HG02588 (cell line): ENCODE results near the gene SOCS1.

ENCODE experiments used
- ATAC-seq: cut with Tn5 transposase; IDR thresholded peaks from one replicate; pipeline ENCODE4 v1.9.1; 2021; ENCODE audit warnings: mild to moderate bottlenecking, moderate library complexity; ENCODE audit not compliant: unreplicated experiment

The SOCS1 gene

GRCh38 chr16:11263737-11264136, 7.7 kb upstream of the SOCS1 start:
- ATAC-seq, result no peak

- ATAC-seq, result no peak
These were observed 6.9 kb upstream of the SOCS1 start for GRCh38 chr16:11262915-11263314.

- ATAC-seq, result no peak
These were observed 4.6 kb upstream of the SOCS1 start for GRCh38 chr16:11260596-11260966.

GRCh38 chr16:11259655-11260595, 3.9 kb upstream of the SOCS1 start:
- ATAC-seq, result no peak

- no peak for ATAC-seq
These were observed 2.8 kb upstream of the SOCS1 start for GRCh38 chr16:11258553-11259492.

GRCh38 chr16:11257131-11257938, 1.3 kb upstream of the SOCS1 start:
- no peak for ATAC-seq

- ATAC-seq, result no peak
These were observed 692 bp upstream of the SOCS1 start for GRCh38 chr16:11256661-11257130.

- peak; percentile 2 for ATAC-seq
These were observed 879 bp downstream of the SOCS1 start for GRCh38 chr16:11254913-11255736.

GRCh38 chr16:11253995-11254912, 1.8 kb downstream of the SOCS1 start:
- ATAC-seq, result no peak

GRCh38 chr16:11253009-11253994, 2.7 kb downstream of the SOCS1 start:
- ATAC-seq, result no peak

GRCh38 chr16:11252482-11252931, 3.5 kb downstream of the SOCS1 start:
- no peak for ATAC-seq

GRCh38 chr16:11251525-11252481, 4.2 kb downstream of the SOCS1 start:
- no peak for ATAC-seq

GRCh38 chr16:11250786-11251524, 5.0 kb downstream of the SOCS1 start:
- ATAC-seq, result no peak

- no peak for ATAC-seq
These were observed 5.8 kb downstream of the SOCS1 start for GRCh38 chr16:11250091-11250785.
